ENCODE measurements around the gene SMAD6.

SMAD6 gene

GRCh38 chr15:66761726-66762595 is 59.9 kb downstream of the SMAD6 start:
- H3K4me3 ChIP-seq (ENCODE audit: low read depth, low read length), result no peak overlapping the region
- peaks cover 33% of the 10 kb centered on the region for H3K4me1 ChIP-seq (ENCODE audit: control insufficient read depth, insufficient read depth, low read length)
- ChIA-PET POLR2A (no interaction called here), CTCF (interaction anchor here (0.6 to 2.7 kb wide), 4 partner anchors 12 to 138 kb away, joined by 3 to 7 read pairs (median 5); no protein-coding TSS in a partner anchor)
- H3K9me3 ChIP-seq (ENCODE audit: control insufficient read depth, insufficient read depth, low read depth, low read length), result no peaks in the 10 kb centered on the region
- no peak for TF ChIP-seq ZNF549 (tag by site-specific recombination; IDR thresholded peaks at IDR 0.05)
- TF ChIP-seq, protein P1, sequence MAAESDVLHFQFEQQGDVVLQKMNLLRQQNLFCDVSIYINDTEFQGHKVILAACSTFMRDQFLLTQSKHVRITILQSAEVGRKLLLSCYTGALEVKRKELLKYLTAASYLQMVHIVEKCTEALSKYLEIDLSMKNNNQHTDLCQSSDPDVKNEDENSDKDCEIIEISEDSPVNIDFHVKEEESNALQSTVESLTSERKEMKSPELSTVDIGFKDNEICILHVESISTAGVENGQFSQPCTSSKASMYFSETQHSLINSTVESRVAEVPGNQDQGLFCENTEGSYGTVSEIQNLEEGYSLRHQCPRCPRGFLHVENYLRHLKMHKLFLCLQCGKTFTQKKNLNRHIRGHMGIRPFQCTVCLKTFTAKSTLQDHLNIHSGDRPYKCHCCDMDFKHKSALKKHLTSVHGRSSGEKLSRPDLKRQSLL (tag by site-specific recombination; IDR thresholded peaks at IDR 0.05), result no peak
- TF ChIP-seq EGR2 (tag by site-specific recombination; IDR thresholded peaks at IDR 0.05; ENCODE audit: low read depth), result peak; percentile 76
- TF ChIP-seq ZFHX2 (tag by site-specific recombination; conservative IDR thresholded peaks at IDR 0.05), result peak; percentile 88
- peaks cover 0 to 39% of the 10 kb centered on the region in 2 experiments; a peak in 1 of 3 replicates for H3K36me3 ChIP-seq (ENCODE audit: control insufficient read depth in 2 of 2, insufficient read depth in 1 of 2, low read length in 2 of 2)
- H3K27ac ChIP-seq (ENCODE audit: extremely low read depth, low read depth, low read length), result no peak overlapping the region

DNA sequence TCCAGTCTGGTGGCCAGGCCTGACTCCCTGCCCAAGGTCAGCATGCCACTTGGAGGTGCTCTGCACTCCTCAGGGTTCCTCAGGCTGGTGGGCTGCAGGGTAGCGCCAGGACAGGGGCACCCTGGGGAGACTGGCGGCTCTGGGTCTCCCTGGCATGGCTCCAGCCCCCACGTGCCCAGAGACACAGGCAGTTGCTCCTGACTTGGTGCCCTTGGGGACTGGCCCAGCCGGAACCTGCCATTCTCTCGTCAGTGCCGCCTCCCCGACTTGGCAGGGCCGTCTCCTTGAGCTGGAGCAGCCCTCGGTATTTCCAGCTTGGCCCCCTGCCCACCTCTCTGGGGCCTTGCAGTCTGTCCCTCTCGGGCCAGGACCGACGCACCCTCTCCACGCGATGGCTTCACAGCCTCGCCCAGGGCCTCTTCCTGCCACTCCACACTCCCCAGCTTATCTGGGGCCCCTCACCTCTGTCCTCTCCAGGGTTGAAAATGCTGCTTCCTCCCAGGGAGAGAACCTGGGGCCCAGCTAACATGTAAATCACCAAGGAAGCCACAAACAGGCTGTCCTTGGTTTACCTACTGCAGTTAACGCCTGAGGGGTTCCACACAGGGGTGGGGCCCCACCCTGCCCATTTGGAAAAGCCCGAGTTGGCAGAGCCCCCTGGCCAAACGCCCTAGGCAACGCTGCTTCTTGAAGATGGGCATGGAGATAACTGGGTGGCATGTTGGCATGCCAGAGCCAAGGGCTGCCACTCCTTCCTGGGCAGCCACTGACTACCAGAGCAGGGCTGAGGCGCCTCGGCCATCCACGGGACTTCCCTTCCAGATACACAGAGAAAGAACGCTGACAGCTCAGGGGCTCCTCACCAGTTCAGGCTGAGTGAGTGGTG is 61.4 kb downstream of the SMAD6 start:
- Histone ChIP-seq H3K4me1 (ENCODE audit: control insufficient read depth, insufficient read depth, low read length) (peaks cover 33% of the 10 kb centered on the region), H3K4me3 (ENCODE audit: low read depth, low read length) (no peak overlapping the region), H3K27ac (ENCODE audit: extremely low read depth, low read depth, low read length) (no peak overlapping the region), H3K36me3 (ENCODE audit: control insufficient read depth in 2 of 2, insufficient read depth in 1 of 2, low read length in 2 of 2) (peaks cover 0 to 38% of the 10 kb centered on the region in 2 experiments; a peak in 1 of 3 replicates), H3K9me3 (ENCODE audit: control insufficient read depth, insufficient read depth, low read depth, low read length) (no peaks in the 10 kb centered on the region)
- POLR2A ChIA-PET, result interaction anchor here (1.1 kb wide), 1 partner anchor 61 kb away, joined by 4 read pairs; the partner anchor contains the start of gene SMAD6
- CTCF ChIA-PET, result interaction anchor here (0.7 to 1.0 kb wide), 2 partner anchors 28 to 88 kb away, joined by 3 read pairs; no protein-coding TSS in a partner anchor
- TF ChIP-seq ZBTB20 (tag by site-specific recombination; IDR thresholded peaks at IDR 0.05), result peak; percentile 97
- TF ChIP-seq MYNN (tag by site-specific recombination; IDR thresholded peaks at IDR 0.05; ENCODE audit: borderline replicate concordance), result no peak
- TF ChIP-seq PRDM10 (tag by site-specific recombination; IDR thresholded peaks at IDR 0.05), result 0 out of 2 replicates have a peak, but pooled peaks have one; percentile 15
- peak; percentile 66 for TF ChIP-seq FEZF1 (tag by site-specific recombination; IDR thresholded peaks at IDR 0.05)
- TF ChIP-seq, protein P2, sequence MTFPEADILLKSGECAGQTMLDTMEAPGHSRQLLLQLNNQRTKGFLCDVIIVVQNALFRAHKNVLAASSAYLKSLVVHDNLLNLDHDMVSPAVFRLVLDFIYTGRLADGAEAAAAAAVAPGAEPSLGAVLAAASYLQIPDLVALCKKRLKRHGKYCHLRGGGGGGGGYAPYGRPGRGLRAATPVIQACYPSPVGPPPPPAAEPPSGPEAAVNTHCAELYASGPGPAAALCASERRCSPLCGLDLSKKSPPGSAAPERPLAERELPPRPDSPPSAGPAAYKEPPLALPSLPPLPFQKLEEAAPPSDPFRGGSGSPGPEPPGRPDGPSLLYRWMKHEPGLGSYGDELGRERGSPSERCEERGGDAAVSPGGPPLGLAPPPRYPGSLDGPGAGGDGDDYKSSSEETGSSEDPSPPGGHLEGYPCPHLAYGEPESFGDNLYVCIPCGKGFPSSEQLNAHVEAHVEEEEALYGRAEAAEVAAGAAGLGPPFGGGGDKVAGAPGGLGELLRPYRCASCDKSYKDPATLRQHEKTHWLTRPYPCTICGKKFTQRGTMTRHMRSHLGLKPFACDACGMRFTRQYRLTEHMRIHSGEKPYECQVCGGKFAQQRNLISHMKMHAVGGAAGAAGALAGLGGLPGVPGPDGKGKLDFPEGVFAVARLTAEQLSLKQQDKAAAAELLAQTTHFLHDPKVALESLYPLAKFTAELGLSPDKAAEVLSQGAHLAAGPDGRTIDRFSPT (tag by site-specific recombination; IDR thresholded peaks at IDR 0.05), result peak; percentile 66
- TF ChIP-seq, protein P3, sequence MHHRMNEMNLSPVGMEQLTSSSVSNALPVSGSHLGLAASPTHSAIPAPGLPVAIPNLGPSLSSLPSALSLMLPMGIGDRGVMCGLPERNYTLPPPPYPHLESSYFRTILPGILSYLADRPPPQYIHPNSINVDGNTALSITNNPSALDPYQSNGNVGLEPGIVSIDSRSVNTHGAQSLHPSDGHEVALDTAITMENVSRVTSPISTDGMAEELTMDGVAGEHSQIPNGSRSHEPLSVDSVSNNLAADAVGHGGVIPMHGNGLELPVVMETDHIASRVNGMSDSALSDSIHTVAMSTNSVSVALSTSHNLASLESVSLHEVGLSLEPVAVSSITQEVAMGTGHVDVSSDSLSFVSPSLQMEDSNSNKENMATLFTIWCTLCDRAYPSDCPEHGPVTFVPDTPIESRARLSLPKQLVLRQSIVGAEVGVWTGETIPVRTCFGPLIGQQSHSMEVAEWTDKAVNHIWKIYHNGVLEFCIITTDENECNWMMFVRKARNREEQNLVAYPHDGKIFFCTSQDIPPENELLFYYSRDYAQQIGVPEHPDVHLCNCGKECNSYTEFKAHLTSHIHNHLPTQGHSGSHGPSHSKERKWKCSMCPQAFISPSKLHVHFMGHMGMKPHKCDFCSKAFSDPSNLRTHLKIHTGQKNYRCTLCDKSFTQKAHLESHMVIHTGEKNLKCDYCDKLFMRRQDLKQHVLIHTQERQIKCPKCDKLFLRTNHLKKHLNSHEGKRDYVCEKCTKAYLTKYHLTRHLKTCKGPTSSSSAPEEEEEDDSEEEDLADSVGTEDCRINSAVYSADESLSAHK (tag by site-specific recombination; IDR thresholded peaks at IDR 0.05), result no peak
- TF ChIP-seq ZBTB17 (tag by site-specific recombination; IDR thresholded peaks at IDR 0.05), result peak; percentile 16; the same call in 1 of the 2 replicates
- peak; percentile 48; the same call in 1 of the 2 replicates for TF ChIP-seq ZNF692 (tag by site-specific recombination; IDR thresholded peaks at IDR 0.05)
- peak; percentile 12; the same call in 1 of the 2 replicates for TF ChIP-seq PATZ1 (tag by site-specific recombination; IDR thresholded peaks at IDR 0.05)
- TF ChIP-seq BCL11A (tag by site-specific recombination; IDR thresholded peaks at IDR 0.05; ENCODE audit: low read depth), result no peak
- 0 out of 2 replicates have a peak, but pooled peaks have one; percentile 10 for TF ChIP-seq ZNF624 (tag by site-specific recombination; IDR thresholded peaks at IDR 0.05)
- TF ChIP-seq SP3 (tag by site-specific recombination; IDR thresholded peaks at IDR 0.05), result no peak
- no peak for TF ChIP-seq KLF8 (tag by site-specific recombination; IDR thresholded peaks at IDR 0.05)
